LNCaP clone FGC (cell line): ENCODE results near the gene ADORA2A.

Experiments
- DNase-seq: peaks from one replicate; pipeline ENCODE4 v3.0.0-alpha.2; 2011; ENCODE audit warnings: low read depth
- H3K4me3 ChIP-seq: 2 replicates; pipeline ENCODE4 v1.5.1; 2011; ENCODE audit warnings: mild to moderate bottlenecking, low read depth, low read length, control low read depth
- CTCF ChIP-seq: IDR thresholded peaks from 2 replicates; pipeline ENCODE4 v1.5.1; 2012; ENCODE audit warnings: mild to moderate bottlenecking; ENCODE audit not compliant: control insufficient read depth, insufficient read depth; ENCODE audit errors: extremely low read depth

ADORA2A gene

GRCh38 chr22:24401931-24402367, 25.4 kb upstream of the ADORA2A start:
- 0 out of 2 replicates have a peak overlapping the region, but pooled peaks have one; percentile 5 for H3K4me3 ChIP-seq
- DNase-seq = no peak
- TF ChIP-seq CTCF = no peak

GRCh38 chr22:24402460-24403192, 24.8 kb upstream of the ADORA2A start:
- TF ChIP-seq CTCF = no peak
- DNase-seq = peak; percentile 99
- H3K4me3 ChIP-seq = 0 out of 2 replicates have a peak overlapping the region, but pooled peaks have one; percentile 5

GRCh38 chr22:24403346-24403745, 24.1 kb upstream of the ADORA2A start:
- TF ChIP-seq CTCF = no peak

GRCh38 chr22:24404561-24405275, 22.7 kb upstream of the ADORA2A start:
- H3K4me3 ChIP-seq = no peak overlapping the region
- TF ChIP-seq CTCF = no peak

More at GRCh38 chr22:24403346-24403745, 24.1 kb upstream of the ADORA2A start:
- DNase-seq = no peak
- H3K4me3 ChIP-seq = no peak overlapping the region

GRCh38 chr22:24405631-24406321, 21.6 kb upstream of the ADORA2A start:
- no peak for DNase-seq
- TF ChIP-seq CTCF = no peak
- H3K4me3 ChIP-seq = no peak overlapping the region

More at GRCh38 chr22:24404561-24405275, 22.7 kb upstream of the ADORA2A start:
- peak; percentile 45 for DNase-seq

- no peak overlapping the region for H3K4me3 ChIP-seq
- no peak for TF ChIP-seq CTCF
- no peak for DNase-seq
Observed at GRCh38 chr22:24406322-24407277, 20.8 kb upstream of the ADORA2A start.
